Large intestine (tissue), 3 donors: ENCODE data around the gene DTNB. TPM values are rescaled to one million over a fixed set of nuclear protein-coding genes. Genes with fewer than 3 reads are reported as not detected.

Experiments
- DNase-seq, 2 donors: peaks; one replicate each; pipeline versions ENCODE4 v3.0.0 to v3.0.0-alpha.2; 2013
- H3K27ac ChIP-seq: one replicate; pipeline ENCODE4 v1.5.1; 2013; ENCODE audit warnings: low read length
- H3K27me3 ChIP-seq: 2 replicates; pipeline ENCODE4 v1.6.1; 2013; ENCODE audit warnings: low read length; ENCODE audit not compliant: control insufficient read depth, insufficient read depth
- H3K36me3 ChIP-seq: 2 replicates; pipeline ENCODE4 v1.6.1; 2013; ENCODE audit warnings: low read length; ENCODE audit not compliant: control insufficient read depth, insufficient read depth
- H3K4me1 ChIP-seq: one replicate; pipeline ENCODE4 v1.6.1; 2013; ENCODE audit warnings: low read length; ENCODE audit not compliant: control insufficient read depth, insufficient read depth
- H3K4me3 ChIP-seq: one replicate; pipeline ENCODE4 v1.5.1; 2013; ENCODE audit warnings: low read length
- H3K9me3 ChIP-seq: one replicate; pipeline ENCODE4 v1.6.1; 2013; ENCODE audit warnings: mild to moderate bottlenecking, low read depth, low read length, moderate library complexity; ENCODE audit not compliant: control insufficient read depth
- WGBS: methylation state at CpG from one replicate; pipeline ENCODE4 v1.1.5; 2013; ENCODE audit warnings: low lambda C conversion rate; ENCODE audit not compliant: insufficient coverage; 5-methylcytosine and 5-hydroxymethylcytosine counted together
- polyA plus RNA-seq: library from polyadenylated mRNA; unstranded; fragments of 120-200 nt; gene quantifications from one replicate; pipeline ENCODE4 v1.2.1, GENCODE V29; 2013

DTNB gene
- polyA plus RNA-seq, 1 donor = 6.8 TPM

DNA sequence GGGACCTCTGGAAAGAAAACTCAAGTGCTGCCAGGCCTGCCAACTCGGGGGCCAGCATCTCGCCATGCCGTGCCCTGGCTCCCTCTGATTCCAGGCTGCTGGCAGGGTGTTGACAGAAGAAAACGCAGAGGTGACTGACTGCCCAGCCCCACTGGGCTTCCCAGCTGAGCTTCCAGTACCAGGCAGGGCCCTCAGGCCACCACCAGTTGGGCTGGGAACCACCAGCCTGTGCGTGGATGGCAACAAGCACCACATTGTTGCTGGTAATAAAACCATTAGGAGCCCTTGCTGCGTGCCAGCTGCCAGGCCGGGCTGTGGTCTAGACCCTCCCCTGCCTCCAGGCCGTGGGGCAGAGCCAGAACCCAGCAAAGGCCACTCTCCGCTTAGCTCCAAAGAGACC lies 340.8 kb downstream of the DTNB start:
- Histone ChIP-seq H3K36me3 (peaks cover 20% of the 10 kb centered on the region), H3K27me3 (no peaks in the 10 kb centered on the region), H3K9me3 (no peaks in the 10 kb centered on the region), H3K4me1 (peaks cover 12% of the 10 kb centered on the region), H3K4me3 (no peak overlapping the region), H3K27ac (no peak overlapping the region)
- no peak for DNase-seq
- WGBS = no CpG with 5 or more reads among the region's 9 CpGs

DNA sequence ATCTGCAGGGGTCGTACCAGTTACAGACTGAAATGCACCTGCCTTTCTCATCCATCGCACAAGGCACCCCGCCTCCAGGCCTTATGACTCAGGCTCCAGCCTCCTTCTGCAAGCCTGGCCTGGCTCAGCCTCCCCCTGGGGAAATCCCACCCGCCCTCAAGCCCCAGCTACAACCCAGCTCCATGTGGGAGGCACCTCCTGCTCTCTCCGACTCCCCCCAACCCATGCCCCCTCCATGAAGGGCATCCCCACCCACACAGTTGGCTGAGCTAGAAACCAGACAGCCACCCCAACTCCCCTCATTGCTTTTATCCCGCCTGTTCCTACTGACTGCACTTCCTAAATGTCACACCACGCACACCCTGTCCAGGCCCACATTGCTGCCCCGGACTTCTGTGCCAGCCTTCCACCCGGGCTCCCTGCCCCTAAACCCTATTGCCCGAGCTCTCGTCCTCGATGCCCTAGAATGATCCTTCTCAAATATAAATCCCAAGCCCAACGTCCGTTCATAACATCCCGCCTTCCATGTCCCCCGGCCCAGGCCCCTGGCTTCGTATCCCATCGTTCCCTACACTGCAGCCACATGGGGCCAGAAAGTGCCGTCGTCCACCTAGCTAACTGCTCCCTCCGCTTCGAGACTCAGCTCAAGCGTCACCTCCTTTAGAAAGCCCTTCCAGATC lies 341.6 kb downstream of the DTNB start:
- 87% methylated on average over 3 of the region's 23 CpGs for WGBS
- Histone ChIP-seq H3K4me3 (no peak overlapping the region), H3K9me3 (no peaks in the 10 kb centered on the region), H3K36me3 (peaks cover 24% of the 10 kb centered on the region), H3K4me1 (peaks cover 10% of the 10 kb centered on the region), H3K27me3 (no peaks in the 10 kb centered on the region), H3K27ac (no peak overlapping the region)
- DNase-seq = no peak

- H3K27me3 ChIP-seq = no peaks in the 10 kb centered on the region
- H3K27ac ChIP-seq = no peak overlapping the region
- DNase-seq = no peak
- H3K36me3 ChIP-seq = peaks cover 32% of the 10 kb centered on the region
- H3K9me3 ChIP-seq = peaks cover 6% of the 10 kb centered on the region
- 100% methylated on average over 1 of the region's 4 CpGs for WGBS
- H3K4me3 ChIP-seq = no peak overlapping the region
- H3K4me1 ChIP-seq = peaks cover 8% of the 10 kb centered on the region
Observed at GRCh38 chr2:25330937-25331336, 342.4 kb downstream of the DTNB start.

DNA sequence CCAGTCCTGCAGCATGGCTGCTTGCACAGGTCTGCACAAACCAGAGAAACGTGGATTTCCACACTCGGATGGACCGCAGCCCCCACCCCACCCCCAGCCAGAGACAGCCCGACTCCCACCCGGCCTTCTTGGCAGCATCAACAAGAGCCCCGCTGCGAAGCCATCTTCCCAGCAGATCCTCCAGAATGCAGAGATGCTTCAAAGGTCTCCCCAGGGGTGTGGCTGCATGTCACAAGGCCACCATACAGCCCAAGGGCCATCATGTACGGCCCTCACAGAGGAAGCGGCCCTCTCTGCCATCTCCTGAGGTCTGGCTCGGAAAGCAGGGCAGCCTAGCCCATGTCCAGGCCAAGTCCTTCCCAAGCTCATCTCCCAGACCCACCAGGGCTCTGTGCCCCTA lies 343.1 kb downstream of the DTNB start:
- DNase-seq = no peak
- Histone ChIP-seq H3K27me3 (no peaks in the 10 kb centered on the region), H3K27ac (no peak overlapping the region), H3K9me3 (peaks cover 6% of the 10 kb centered on the region), H3K36me3 (peaks cover 29% of the 10 kb centered on the region), H3K4me3 (no peak overlapping the region), H3K4me1 (peaks cover 8% of the 10 kb centered on the region)
- WGBS = no CpG with 5 or more reads among the region's 10 CpGs

DNA sequence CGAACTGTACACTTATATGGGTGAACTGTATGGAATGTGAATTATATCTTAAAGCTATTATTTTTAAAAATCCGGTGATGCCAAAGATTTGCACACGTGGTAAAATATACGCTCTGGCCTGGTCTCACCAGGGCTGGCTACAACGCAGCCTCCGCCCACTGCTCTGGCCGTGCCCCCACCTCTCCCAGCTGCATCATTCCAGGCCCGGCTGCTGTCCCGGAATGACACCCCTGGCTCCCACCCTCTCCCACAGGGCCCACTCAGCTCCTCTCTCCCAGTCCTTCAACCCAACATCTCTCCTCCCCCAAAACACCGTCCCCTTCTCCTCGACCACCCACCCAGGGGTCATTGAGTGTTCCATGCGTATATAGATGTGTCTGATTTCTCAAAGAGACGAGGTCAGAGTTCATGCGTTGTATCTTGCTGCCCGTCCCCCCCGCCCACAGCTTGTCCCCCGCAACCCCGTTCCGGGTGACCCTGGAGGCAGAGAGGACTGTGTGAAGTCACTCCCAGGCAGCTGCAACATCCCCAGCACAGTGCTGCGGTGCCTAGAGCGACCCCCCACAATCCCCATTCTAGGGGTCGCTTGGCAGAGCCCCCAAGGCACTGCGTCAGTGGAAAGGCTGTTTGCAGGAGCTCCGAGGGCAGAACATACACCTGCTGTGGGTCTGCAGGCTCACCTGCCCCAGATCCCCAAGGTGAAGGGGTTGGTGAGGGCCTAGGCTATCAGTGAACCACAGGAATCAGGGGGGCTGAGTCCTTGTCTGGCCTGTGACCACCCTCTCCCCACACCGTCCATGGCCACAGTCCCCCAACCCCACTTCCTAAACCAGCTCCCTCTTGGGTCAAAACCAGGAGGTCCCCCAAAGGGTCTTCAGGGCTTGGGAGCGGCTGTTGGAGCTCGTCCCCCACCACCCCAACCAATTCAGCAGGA lies 345.0 kb downstream of the DTNB start:
- Histone ChIP-seq H3K9me3 (peaks cover 6% of the 10 kb centered on the region), H3K4me3 (no peak overlapping the region), H3K4me1 (peaks cover 4% of the 10 kb centered on the region), H3K36me3 (peaks cover 24% of the 10 kb centered on the region), H3K27ac (no peak overlapping the region), H3K27me3 (no peaks in the 10 kb centered on the region)
- WGBS = 90% methylated on average over 2 of the region's 27 CpGs
- no peak for DNase-seq

Other genes starting within 250 kb of the DTNB start
- 15.0 TPM for gene ASXL2, start 204.9 kb upstream of the DTNB start, polyA plus RNA-seq